ENCODE measurements around the gene RHBDD1.

GRCh38 chr2:226800941-226801784 is 34.7 kb upstream of the RHBDD1 start:
- no peak for TF ChIP-seq CTCF (IDR thresholded peaks at IDR 0.05)
- peak in 1 of 2 experiments; percentile 60; a peak in 3 of 5 replicates for TF ChIP-seq JUN (IDR thresholded peaks at IDR 0.05)
- no peak for TF ChIP-seq HOXA7 (CRISPR knock-in tag; IDR thresholded peaks at IDR 0.05)
- peak; percentile 56 for TF ChIP-seq MAFK (IDR thresholded peaks at IDR 0.05; ENCODE audit: partially characterized antibody)
- TF ChIP-seq ESRRA (IDR thresholded peaks at IDR 0.05; ENCODE audit: borderline replicate concordance, low read length): no peak
